Measurements from ENCODE around the gene ECHS1. TPM values are rescaled to one million over a fixed set of nuclear protein-coding genes. Genes with fewer than 3 reads are reported as not detected.

The ECHS1 gene
- total and polyA plus RNA-seq, 2 experiments from 2014 or later = 92.1 to 127 TPM

GRCh38 chr10:133312769-133313145, 60.4 kb downstream of the ECHS1 start:
- peaks cover 4% of the 10 kb centered on the region for H4K20me1 ChIP-seq (replicated peaks; ENCODE audit: insufficient read depth)
- Mint-ChIP-seq H3K36me3 (ENCODE audit: low read depth) (peaks cover 22% of the 10 kb centered on the region), H3K4me1 (no peaks in the 10 kb centered on the region; the same call in 2 of the 3 replicates), H3K9me3 (peaks cover 2% of the 10 kb centered on the region; the same call in 2 of the 3 replicates), H3K27me3 (ENCODE audit: insufficient read depth, low read depth, poor library complexity) (peaks cover 13% of the 10 kb centered on the region), H3K27ac (no peak overlapping the region), H3K4me3 (no peak overlapping the region)
- peaks cover 2% of the 10 kb centered on the region; the same call in 1 of the 2 replicates for H3K4me1 ChIP-seq (ENCODE audit: insufficient read depth)
- H3K36me3 ChIP-seq (ENCODE audit: insufficient read depth) = peaks cover 5% of the 10 kb centered on the region; the same call in 1 of the 2 replicates
- H3K79me2 ChIP-seq (replicated peaks; ENCODE audit: insufficient read depth) = peaks cover 6% of the 10 kb centered on the region
- DNase-seq (ENCODE audit: low spot score) = no peak
- H2AFZ ChIP-seq = no peak overlapping the region
- H3K27ac ChIP-seq (ENCODE audit: low read depth) = no peak overlapping the region
- no peak for TF ChIP-seq ZNF114 (CRISPR knock-in tag; IDR thresholded peaks at IDR 0.05)
- no peak for TF ChIP-seq ZNF331 (CRISPR knock-in tag; IDR thresholded peaks at IDR 0.05; ENCODE audit: low read depth)
- TF ChIP-seq EZH2 (IDR thresholded peaks at IDR 0.05; ENCODE audit: low read depth, unreplicated experiment) = no peak
- no peak overlapping the region for H3K4me2 ChIP-seq
- H3K4me3 ChIP-seq = no peak overlapping the region
- no peaks in the 10 kb centered on the region for H3K9me2 ChIP-seq (ENCODE audit: insufficient read depth)
- H3K27me3 ChIP-seq (ENCODE audit: insufficient read depth) = no peaks in the 10 kb centered on the region
- H3F3A ChIP-seq (replicated peaks; ENCODE audit: low read depth) = peaks cover 13% of the 10 kb centered on the region
- no peak for ATAC-seq

Small RNAs within 50 kb of the gene (microRNA-seq; reads per million reads assigned to microRNA genes)
- gene MIR3944 = 0.89 reads per million

Small RNAs within 50 kb of the gene (small RNA-seq; reads per million reads assigned to genes)
- gene AL360181.4 (ENCODE audit: low replicate concordance) (not detected), gene BANF1P2 (ENCODE audit: low replicate concordance) (not detected), gene MIR3944 (ENCODE audit: low replicate concordance) (not detected)

Other genes starting within 250 kb of the ECHS1 start
- 8.2 and 16.0 TPM in 2 replicates for gene KNDC1, start 213.1 kb downstream of the ECHS1 start, total RNA-seq (2014; rRNA removed; shearing (Covaris generic))
- gene KNDC1, start 213.1 kb downstream of the ECHS1 start, polyA plus RNA-seq (2016; fragmentation: Nextera tagmentation; extraction: Ambion mirVana) = 1.8 and 1.9 TPM in 2 replicates
- gene UTF1, start 143.1 kb downstream of the ECHS1 start, total RNA-seq (2014; rRNA removed; shearing (Covaris generic)) = 7.7 and 12.2 TPM in 2 replicates
- gene UTF1, start 143.1 kb downstream of the ECHS1 start, polyA plus RNA-seq (2016; fragmentation: Nextera tagmentation; extraction: Ambion mirVana) = 51.4 and 55.7 TPM in 2 replicates
- 6.3 and 8.1 TPM in 2 replicates for gene VENTX, start 135.5 kb downstream of the ECHS1 start, total RNA-seq (2014; rRNA removed; shearing (Covaris generic))
- gene VENTX, start 135.5 kb downstream of the ECHS1 start, polyA plus RNA-seq (2016; fragmentation: Nextera tagmentation; extraction: Ambion mirVana) = 4.8 and 5.1 TPM in 2 replicates
- 5.5 and 7.4 TPM in 2 replicates for gene ADAM8, start 96.5 kb downstream of the ECHS1 start, total RNA-seq (2014; rRNA removed; shearing (Covaris generic))
- 1.9 and 2.1 TPM in 2 replicates for gene ADAM8, start 96.5 kb downstream of the ECHS1 start, polyA plus RNA-seq (2016; fragmentation: Nextera tagmentation; extraction: Ambion mirVana)
- gene TUBGCP2, start 64.5 kb downstream of the ECHS1 start, total RNA-seq (2014; rRNA removed; shearing (Covaris generic)) = 51.5 and 67.7 TPM in 2 replicates
- 56.6 and 59.6 TPM in 2 replicates for gene TUBGCP2, start 64.5 kb downstream of the ECHS1 start, polyA plus RNA-seq (2016; fragmentation: Nextera tagmentation; extraction: Ambion mirVana)
- gene ZNF511, start 64.4 kb downstream of the ECHS1 start, total RNA-seq (2014; rRNA removed; shearing (Covaris generic)) = 41.0 and 41.3 TPM in 2 replicates
- gene ZNF511, start 64.4 kb downstream of the ECHS1 start, polyA plus RNA-seq (2016; fragmentation: Nextera tagmentation; extraction: Ambion mirVana) = 104 and 114 TPM in 2 replicates
- 0.31 and 1.0 TPM in 2 replicates for gene CALY, start 36.5 kb downstream of the ECHS1 start, total RNA-seq (2014; rRNA removed; shearing (Covaris generic))
- gene CALY, start 36.5 kb downstream of the ECHS1 start, polyA plus RNA-seq (2016; fragmentation: Nextera tagmentation; extraction: Ambion mirVana) = 8.0 and 9.0 TPM in 2 replicates
- not detected in 2 replicates for gene PRAP1, start 26.0 kb downstream of the ECHS1 start, total RNA-seq (2014; rRNA removed; shearing (Covaris generic))
- gene PRAP1, start 26.0 kb downstream of the ECHS1 start, polyA plus RNA-seq (2016; fragmentation: Nextera tagmentation; extraction: Ambion mirVana) = 0.68 and 1.5 TPM in 2 replicates
- 33.9 and 43.9 TPM in 2 replicates for gene FUOM, start 15.3 kb downstream of the ECHS1 start, total RNA-seq (2014; rRNA removed; shearing (Covaris generic))
- 30.8 and 33.0 TPM in 2 replicates for gene FUOM, start 15.3 kb downstream of the ECHS1 start, polyA plus RNA-seq (2016; fragmentation: Nextera tagmentation; extraction: Ambion mirVana)
- gene PAOX, start 5.9 kb upstream of the ECHS1 start, total RNA-seq (2014; rRNA removed; shearing (Covaris generic)) = 8.7 and 8.8 TPM in 2 replicates
- gene PAOX, start 5.9 kb upstream of the ECHS1 start, polyA plus RNA-seq (2016; fragmentation: Nextera tagmentation; extraction: Ambion mirVana) = 4.1 and 6.1 TPM in 2 replicates
- 35.3 and 45.7 TPM in 2 replicates for gene MTG1, start 20.8 kb upstream of the ECHS1 start, total RNA-seq (2014; rRNA removed; shearing (Covaris generic))
- gene MTG1, start 20.8 kb upstream of the ECHS1 start, polyA plus RNA-seq (2016; fragmentation: Nextera tagmentation; extraction: Ambion mirVana) = 68.6 and 70.8 TPM in 2 replicates
- 0.31 TPM in 1 of 2 replicates, not detected in the other for gene SPRN, start 51.3 kb upstream of the ECHS1 start, total RNA-seq (2014; rRNA removed; shearing (Covaris generic))
- gene SPRN, start 51.3 kb upstream of the ECHS1 start, polyA plus RNA-seq (2016; fragmentation: Nextera tagmentation; extraction: Ambion mirVana) = 0.31 and 0.59 TPM in 2 replicates
- gene SCART1, start 80.6 kb upstream of the ECHS1 start, total RNA-seq (2014; rRNA removed; shearing (Covaris generic)) = 0.19 and 0.59 TPM in 2 replicates
- gene SCART1, start 80.6 kb upstream of the ECHS1 start, polyA plus RNA-seq (2016; fragmentation: Nextera tagmentation; extraction: Ambion mirVana) = not detected in 2 replicates
- 0.74 and 2.2 TPM in 2 replicates for gene CYP2E1, start 154.0 kb upstream of the ECHS1 start, total RNA-seq (2014; rRNA removed; shearing (Covaris generic))
- gene CYP2E1, start 154.0 kb upstream of the ECHS1 start, polyA plus RNA-seq (2016; fragmentation: Nextera tagmentation; extraction: Ambion mirVana) = 0.97 and 1.4 TPM in 2 replicates
- not detected in 2 replicates for gene SYCE1, start 192.2 kb upstream of the ECHS1 start, total RNA-seq (2014; rRNA removed; shearing (Covaris generic))
- gene SYCE1, start 192.2 kb upstream of the ECHS1 start, polyA plus RNA-seq (2016; fragmentation: Nextera tagmentation; extraction: Ambion mirVana) = 0.38 and 0.53 TPM in 2 replicates

Measured in GM23338 (cell line).